ENCODE measurements around the gene PDC. TPM values are rescaled to one million over a fixed set of nuclear protein-coding genes. Genes with fewer than 3 reads are reported as not detected.

PDC gene
- total RNA-seq, 4 donors from 2014 or later = not detected

GRCh38 chr1:186429017-186429416 is 31.9 kb downstream of the PDC start:
- TF ChIP-seq POLR2A (IDR thresholded peaks at IDR 0.05) (no peak), CTCF (IDR thresholded peaks at IDR 0.05) (no peak)
- 92 to 99% methylated on average over 3 of the region's 3 CpGs for WGBS, 2 donors
- DNase-seq (ENCODE audit: low spot score in 2 of 2) = no peak
- intact Hi-C loops (cut with DNase I; ENCODE audit: low total_unique reads) = no loop called here
- H3K4me3 ChIP-seq (ENCODE audit: low read depth, poor library complexity, severe bottlenecking) = no peak overlapping the region

GRCh38 chr1:186426118-186426517 is 34.8 kb downstream of the PDC start:
- intact Hi-C loops (cut with DNase I; ENCODE audit: low total_unique reads) = no loop called here
- no peak for DNase-seq (ENCODE audit: low spot score in 2 of 2)
- TF ChIP-seq CTCF (IDR thresholded peaks at IDR 0.05) (no peak), POLR2A (IDR thresholded peaks at IDR 0.05) (no peak)
- H3K4me3 ChIP-seq (ENCODE audit: low read depth, poor library complexity, severe bottlenecking) = no peak overlapping the region
- 83 to 85% methylated on average over 3 of the region's 3 CpGs for WGBS, 2 donors

- WGBS, 2 donors = 64 to 69% methylated on average over 2 of the region's 2 CpGs
- TF ChIP-seq CTCF (IDR thresholded peaks at IDR 0.05) (no peak), POLR2A (IDR thresholded peaks at IDR 0.05) (no peak)
- no peak overlapping the region for H3K4me3 ChIP-seq (ENCODE audit: low read depth, poor library complexity, severe bottlenecking)
- DNase-seq (ENCODE audit: low spot score in 2 of 2) = no peak
- intact Hi-C loops (cut with DNase I; ENCODE audit: low total_unique reads) = no loop called here
Measured at GRCh38 chr1:186424539-186424938, 36.4 kb downstream of the PDC start.

- H3K4me3 ChIP-seq (ENCODE audit: low read depth, poor library complexity, severe bottlenecking) = no peak overlapping the region
- TF ChIP-seq CTCF (IDR thresholded peaks at IDR 0.05) (no peak), POLR2A (IDR thresholded peaks at IDR 0.05) (no peak)
- no peak for DNase-seq (ENCODE audit: low spot score in 2 of 2)
- intact Hi-C loops (cut with DNase I; ENCODE audit: low total_unique reads) = no loop called here
- 92 to 96% methylated on average over 6 of the region's 6 CpGs for WGBS, 2 donors
Measured at GRCh38 chr1:186421446-186421845, 39.5 kb downstream of the PDC start.

GRCh38 chr1:186420923-186421322 is 40.0 kb downstream of the PDC start:
- intact Hi-C loops (cut with DNase I; ENCODE audit: low total_unique reads) = no loop called here
- H3K4me3 ChIP-seq (ENCODE audit: low read depth, poor library complexity, severe bottlenecking) = no peak overlapping the region
- no peak for TF ChIP-seq CTCF (IDR thresholded peaks at IDR 0.05)
- no peak for TF ChIP-seq POLR2A (IDR thresholded peaks at IDR 0.05)
- DNase-seq (ENCODE audit: low spot score in 2 of 2) = no peak
- WGBS, 2 donors = 54 to 57% methylated on average over 1 of the region's 1 CpG

GRCh38 chr1:186420311-186420710 is 40.6 kb downstream of the PDC start:
- intact Hi-C loops (cut with DNase I; ENCODE audit: low total_unique reads) = no loop called here
- TF ChIP-seq CTCF (IDR thresholded peaks at IDR 0.05) (no peak), POLR2A (IDR thresholded peaks at IDR 0.05) (no peak)
- H3K4me3 ChIP-seq (ENCODE audit: low read depth, poor library complexity, severe bottlenecking) = no peak overlapping the region
- no peak for DNase-seq (ENCODE audit: low spot score in 2 of 2)
